Right lobe of liver (tissue), 6 donors: ENCODE measurements around the gene TGM3. TPM values are rescaled to one million over a fixed set of nuclear protein-coding genes. Genes with fewer than 3 reads are reported as not detected.

Experiments
- ATAC-seq, 4 donors: fragments of 200-7000 bp; cut with Tn5 transposase; one replicate each; pipeline ENCODE4 v1.9.1; 2020; ENCODE audit warnings: mild to moderate bottlenecking in 4 of 4, moderate library complexity in 4 of 4
- DNase-seq, 3 donors: peaks; one replicate each; pipeline ENCODE4 v3.0.0-alpha.2; 2020
- H3K27ac ChIP-seq, 3 donors: fragments of 200-600 bp; one replicate each; pipeline ENCODE4 v1.8.0; 2022
- H3K27me3 ChIP-seq, 2 donors: fragments of 200-600 bp; one replicate each; pipeline ENCODE4 v1.8.0; 2022
- H3K36me3 ChIP-seq, 4 donors: fragments of 200-600 bp; sonication (generic) in 1 of 4; one replicate each; pipeline versions ENCODE4 v1.5.1 to v1.8.0; 2017 to 2022; ENCODE audit warnings: control low read depth in 1 of 4
- H3K4me1 ChIP-seq, 4 donors: fragments of 200-600 bp; sonication (generic) in 1 of 4; one replicate each; pipeline versions ENCODE4 v1.5.1 to v1.8.0; 2017 to 2022; ENCODE audit warnings: control low read depth in 1 of 4
- H3K4me3 ChIP-seq, 3 donors: fragments of 200-600 bp; one replicate each; pipeline ENCODE4 v1.8.0; 2022
- H3K9me3 ChIP-seq, 4 donors: fragments of 200-600 bp; sonication (generic) in 1 of 4; one replicate each; pipeline versions ENCODE4 v1.5.1 to v1.8.0; 2017 to 2022; ENCODE audit warnings: control low read depth in 1 of 4
- POLR2A ChIP-seq: fragments of 450-650 bp; IDR thresholded peaks from one replicate; pipeline ENCODE4 v1.6.1; 2017; ENCODE audit warnings: antibody characterized with exemption, mild to moderate bottlenecking
- WGBS: methylation state at CpG from one replicate; pipeline ENCODE4 v1.1.6; 2018; ENCODE audit warnings: low coverage, low lambda C conversion rate; ENCODE audit not compliant: insufficient coverage; ENCODE audit errors: missing lambda C conversion rate; 5-methylcytosine and 5-hydroxymethylcytosine counted together
- intact Hi-C, 2 donors: fragments of 100-400 bp; cut with DNase I; formaldehyde crosslinking; loops; one replicate each; pipeline versions ENCODE4 v1.11.2 to v1.14.1; 2022
- total RNA-seq, 6 experiments: library from RNA; depleted of rRNA in 2 of 6; stranded (reverse); fragments of >200 nt in 2 of 6; fragmentation: NEBNext Ultra II Directional in 3 of 6; extraction: Animal tissue kit (Norgen Biotek cat#: 25700) in 3 of 6; gene quantifications; one replicate each; pipeline versions ENCODE4 v1.1.0 to v1.2.4, GENCODE V29; 2016 to 2023
- TF ChIP-seq, protein P1 (sequence below), 4 donors: fragments of 200-600 bp in 3 of 4; fragments of 450-650 bp in 1 of 4; IDR thresholded peaks; one replicate each; pipeline versions ENCODE4 v1.5.1 to v1.8.0; 2016 to 2022; ENCODE audit warnings: antibody characterized with exemption in 4 of 4, mild to moderate bottlenecking in 2 of 4
- donor health status: DM: no; HTN: yes; CAD: no.
- donor health status: DM: no; HTN: no; CAD: no.
- donor health status: DM: no; HTN: no; CAD: no.
- donor health status: DM: no; HTN: yes; CAD: no.
- donor health status: DM: no; HTN: yes; CAD: no.

TGM3 gene
- total RNA-seq, 6 experiments from 2014 or later = 0.15 to 3.0 (median 0.30) TPM; not detected in 2

DNA sequence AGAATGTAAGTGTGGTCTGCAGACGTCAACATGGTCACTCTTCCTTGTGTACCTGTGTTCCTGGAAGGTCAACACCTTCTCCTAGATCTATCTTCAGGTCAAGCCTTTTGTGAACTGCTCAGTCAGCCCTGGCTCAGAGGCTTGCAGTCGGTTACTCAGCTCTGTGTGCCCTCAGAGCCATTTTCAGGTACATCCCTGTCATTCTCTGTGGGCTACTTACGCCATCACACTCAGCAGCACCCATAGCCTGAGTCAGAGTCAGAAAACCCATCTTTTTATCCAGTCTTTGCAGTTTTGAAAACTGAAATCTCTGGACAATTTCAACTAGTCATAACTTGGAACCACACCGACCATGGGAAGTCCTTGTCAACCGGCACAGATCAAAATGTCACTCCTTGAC, 35.3 kb downstream of the TGM3 start:
- no peak overlapping the region for H3K4me3 ChIP-seq
- ATAC-seq (no peak), DNase-seq (peak in 1 of 3 donors; percentile 17)
- TF ChIP-seq, protein P1, sequence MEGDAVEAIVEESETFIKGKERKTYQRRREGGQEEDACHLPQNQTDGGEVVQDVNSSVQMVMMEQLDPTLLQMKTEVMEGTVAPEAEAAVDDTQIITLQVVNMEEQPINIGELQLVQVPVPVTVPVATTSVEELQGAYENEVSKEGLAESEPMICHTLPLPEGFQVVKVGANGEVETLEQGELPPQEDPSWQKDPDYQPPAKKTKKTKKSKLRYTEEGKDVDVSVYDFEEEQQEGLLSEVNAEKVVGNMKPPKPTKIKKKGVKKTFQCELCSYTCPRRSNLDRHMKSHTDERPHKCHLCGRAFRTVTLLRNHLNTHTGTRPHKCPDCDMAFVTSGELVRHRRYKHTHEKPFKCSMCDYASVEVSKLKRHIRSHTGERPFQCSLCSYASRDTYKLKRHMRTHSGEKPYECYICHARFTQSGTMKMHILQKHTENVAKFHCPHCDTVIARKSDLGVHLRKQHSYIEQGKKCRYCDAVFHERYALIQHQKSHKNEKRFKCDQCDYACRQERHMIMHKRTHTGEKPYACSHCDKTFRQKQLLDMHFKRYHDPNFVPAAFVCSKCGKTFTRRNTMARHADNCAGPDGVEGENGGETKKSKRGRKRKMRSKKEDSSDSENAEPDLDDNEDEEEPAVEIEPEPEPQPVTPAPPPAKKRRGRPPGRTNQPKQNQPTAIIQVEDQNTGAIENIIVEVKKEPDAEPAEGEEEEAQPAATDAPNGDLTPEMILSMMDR (IDR thresholded peaks at IDR 0.05) = no peak
- no peak for TF ChIP-seq POLR2A
- H3K9me3 ChIP-seq = no peaks in the 10 kb centered on the region
- H3K27me3 ChIP-seq = no peaks in the 10 kb centered on the region
- WGBS = 87% methylated on average over 5 of the region's 5 CpGs
- no peaks in the 10 kb centered on the region for H3K36me3 ChIP-seq
- intact Hi-C loops = no loop called here
- peaks cover 0 to 13% (median 5%) of the 10 kb centered on the region in 4 donors for H3K4me1 ChIP-seq
- no peak overlapping the region for H3K27ac ChIP-seq

DNA sequence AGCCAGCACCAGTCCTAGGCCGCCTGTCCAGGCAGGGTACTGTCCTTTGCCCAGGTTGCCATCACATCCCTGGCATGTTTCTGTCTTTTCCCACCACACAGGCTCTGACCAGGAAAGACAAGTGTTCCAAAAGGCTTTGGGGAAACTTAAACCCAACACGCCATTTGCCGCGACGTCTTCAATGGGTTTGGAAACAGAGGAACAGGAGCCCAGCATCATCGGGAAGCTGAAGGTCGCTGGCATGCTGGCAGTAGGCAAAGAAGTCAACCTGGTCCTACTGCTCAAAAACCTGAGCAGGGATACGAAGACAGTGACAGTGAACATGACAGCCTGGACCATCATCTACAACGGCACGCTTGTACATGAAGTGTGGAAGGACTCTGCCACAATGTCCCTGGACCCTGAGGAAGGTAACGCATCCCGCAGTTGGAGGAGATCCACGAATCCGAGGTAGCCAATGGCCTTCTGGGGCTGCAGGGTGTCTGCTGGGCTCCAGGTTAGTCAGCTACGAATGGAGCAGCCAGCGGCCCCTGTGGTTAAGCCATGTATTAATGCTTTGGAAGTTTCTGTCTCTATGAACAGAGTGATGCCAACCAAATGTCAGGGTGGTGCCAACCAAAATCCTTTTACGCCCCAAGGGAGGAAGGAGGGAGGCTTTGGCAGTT, 36.2 kb downstream of the TGM3 start:
- DNase-seq = peak in 1 of 3 donors; percentile 39

DNA sequence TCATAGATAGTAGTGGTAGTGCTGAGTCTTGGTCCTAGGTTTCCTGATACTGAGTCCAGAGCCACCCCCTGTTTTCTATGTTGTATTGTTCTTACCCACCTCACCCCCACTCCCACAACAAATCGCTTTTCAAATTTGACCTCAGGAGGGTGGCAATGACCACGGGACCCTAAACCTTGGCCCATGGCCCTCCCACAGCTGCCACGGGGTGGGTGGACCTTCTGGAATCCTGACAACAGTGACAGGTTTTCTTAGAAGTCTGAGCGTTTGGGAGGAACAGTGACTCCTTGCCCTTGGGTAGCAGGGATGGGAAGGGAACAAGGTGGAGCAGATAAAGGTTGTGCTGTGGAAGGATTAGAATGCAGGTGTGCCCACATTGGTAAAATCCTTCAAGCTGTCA, 36.9 kb downstream of the TGM3 start:
- Histone ChIP-seq H3K9me3 (no peaks in the 10 kb centered on the region), H3K27ac (no peak overlapping the region), H3K27me3 (no peaks in the 10 kb centered on the region), H3K4me1 (peaks cover 0 to 13% (median 5%) of the 10 kb centered on the region in 4 donors), H3K4me3 (no peak overlapping the region), H3K36me3 (no peaks in the 10 kb centered on the region)
- intact Hi-C loops = no loop called here
- ATAC-seq (no peak), DNase-seq (peak in 1 of 3 donors; percentile 33)
- TF ChIP-seq POLR2A = no peak
- TF ChIP-seq, protein P1 (IDR thresholded peaks at IDR 0.05) = no peak
- WGBS = 49% methylated on average over 3 of the region's 4 CpGs

More for the DNA sequence above, 36.2 kb downstream of the TGM3 start:
- H3K9me3 ChIP-seq = no peaks in the 10 kb centered on the region
- TF ChIP-seq, protein P1 (IDR thresholded peaks at IDR 0.05) = no peak
- no peak for TF ChIP-seq POLR2A
- WGBS = 92% methylated on average over 6 of the region's 17 CpGs
- no peak for ATAC-seq
- H3K27me3 ChIP-seq = no peaks in the 10 kb centered on the region
- peaks cover 0 to 13% (median 5%) of the 10 kb centered on the region in 4 donors for H3K4me1 ChIP-seq
- H3K27ac ChIP-seq = no peak overlapping the region
- intact Hi-C loops = no loop called here
- H3K4me3 ChIP-seq = no peak overlapping the region
- H3K36me3 ChIP-seq = no peaks in the 10 kb centered on the region

DNA sequence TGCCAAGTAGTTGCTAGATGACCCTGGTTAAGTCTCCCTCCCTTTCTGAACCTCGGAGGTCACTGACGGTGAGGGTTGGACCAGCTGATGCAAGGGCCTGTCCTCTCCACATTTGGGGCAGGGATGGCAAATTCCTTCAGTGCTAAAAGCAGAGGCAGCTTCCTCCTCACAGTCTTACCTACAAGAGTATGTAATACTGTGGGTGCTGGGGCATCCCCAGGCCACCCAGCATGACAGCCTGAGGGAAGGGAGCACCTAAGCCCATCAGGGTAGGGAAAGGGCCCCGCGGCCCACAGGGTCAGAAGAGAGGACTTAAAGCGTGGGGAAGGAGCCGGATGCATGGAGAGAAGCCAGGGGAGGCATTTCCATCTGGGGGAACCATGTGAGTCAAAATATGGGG, 38.0 kb downstream of the TGM3 start:
- no peaks in the 10 kb centered on the region for H3K36me3 ChIP-seq
- 82% methylated on average over 4 of the region's 6 CpGs for WGBS
- no peaks in the 10 kb centered on the region for H3K9me3 ChIP-seq
- H3K4me1 ChIP-seq = peaks cover 0 to 11% (median 4%) of the 10 kb centered on the region in 4 donors
- ATAC-seq (no peak), DNase-seq (peak in 1 of 3 donors; percentile 33)
- intact Hi-C loops = no loop called here
- no peaks in the 10 kb centered on the region for H3K27me3 ChIP-seq
- TF ChIP-seq, protein P1 (IDR thresholded peaks at IDR 0.05) = no peak
- no peak for TF ChIP-seq POLR2A
- H3K4me3 ChIP-seq = no peak overlapping the region
- no peak overlapping the region for H3K27ac ChIP-seq
